ENCODE measurements around the gene MROH7. TPM values are rescaled to one million over a fixed set of nuclear protein-coding genes. Genes with fewer than 3 reads are reported as not detected.

The MROH7 gene
- total RNA-seq, 1 experiment from 2014 or later, result 0.13 TPM

GRCh38 chr1:54593571-54594160 is 47.9 kb upstream of the MROH7 start (continued):
- TF ChIP-seq ZNF219 (CRISPR knock-in tag; IDR thresholded peaks at IDR 0.05; ENCODE audit: borderline replicate concordance) (no peak), FOXP4 (CRISPR knock-in tag; IDR thresholded peaks at IDR 0.05) (no peak), TEAD4 (CRISPR knock-in tag; IDR thresholded peaks at IDR 0.05) (no peak), SMAD4 (CRISPR knock-in tag; IDR thresholded peaks at IDR 0.05) (no peak), RORB (CRISPR knock-in tag; IDR thresholded peaks at IDR 0.05) (no peak), FOXP1 (CRISPR knock-in tag; IDR thresholded peaks at IDR 0.05; ENCODE audit: borderline replicate concordance) (no peak), STAT6 (CRISPR knock-in tag; conservative IDR thresholded peaks at IDR 0.05; ENCODE audit: low read depth) (no peak), ZNF281 (CRISPR knock-in tag; IDR thresholded peaks at IDR 0.05) (no peak)

GRCh38 chr1:54594463-54594862 is 47.1 kb upstream of the MROH7 start:
- ATAC-seq (no peak), DNase-seq (ENCODE audit: low spot score) (no peak)
- no peak overlapping the region for H3K4me3 Mint-ChIP-seq
- no peaks in the 10 kb centered on the region for H3K9me3 Mint-ChIP-seq
- no peak overlapping the region; the same call in 1 of the 2 replicates for H3K27ac Mint-ChIP-seq
- POLR2A ChIA-PET, result no interaction called here
- no peaks in the 10 kb centered on the region for H3K27me3 Mint-ChIP-seq (ENCODE audit: low read depth)
- CTCF ChIA-PET, result interaction anchor here (1.1 kb wide), 1 partner anchor 30 kb away, joined by 3 read pairs; no protein-coding TSS in a partner anchor
- no peaks in the 10 kb centered on the region for H3K36me3 Mint-ChIP-seq
- no peak for TF ChIP-seq ZNF532 (CRISPR knock-in tag; IDR thresholded peaks at IDR 0.05; ENCODE audit: borderline replicate concordance)
- no peak for TF ChIP-seq FOXP1 (CRISPR knock-in tag; IDR thresholded peaks at IDR 0.05; ENCODE audit: borderline replicate concordance)
- TF ChIP-seq, protein P1, sequence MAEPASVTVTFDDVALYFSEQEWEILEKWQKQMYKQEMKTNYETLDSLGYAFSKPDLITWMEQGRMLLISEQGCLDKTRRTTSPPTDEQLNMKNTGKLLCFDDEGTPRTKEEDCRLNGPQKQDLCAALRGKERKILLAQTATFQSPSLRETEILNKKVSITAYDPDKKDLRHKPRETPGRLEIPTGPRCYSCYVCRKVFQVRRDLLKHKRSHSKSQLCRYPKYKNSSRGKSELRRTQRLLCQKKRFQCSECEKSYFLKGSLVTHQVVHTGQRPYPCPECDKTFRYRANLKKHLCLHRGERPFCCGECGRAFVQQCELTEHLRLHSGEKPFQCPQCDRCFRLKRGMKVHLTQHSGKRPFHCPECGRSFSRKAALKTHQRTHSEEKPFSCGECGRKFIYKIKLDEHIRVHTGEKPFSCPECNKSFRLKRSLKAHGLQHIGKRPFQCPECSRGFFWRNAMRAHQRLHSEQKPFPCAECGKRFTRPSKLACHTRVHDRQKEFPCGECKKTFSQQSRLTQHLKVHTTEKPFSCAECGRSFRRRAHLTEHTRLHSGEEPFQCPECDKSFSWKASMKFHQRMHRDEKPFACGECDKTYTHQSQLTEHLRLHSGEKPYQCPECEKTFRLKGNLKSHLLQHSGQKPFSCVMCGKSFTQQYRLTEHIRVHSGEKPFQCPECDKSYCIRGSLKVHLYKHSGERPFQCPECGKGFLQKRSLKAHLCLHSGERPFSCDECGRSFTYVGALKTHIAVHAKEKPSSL (CRISPR knock-in tag; conservative IDR thresholded peaks at IDR 0.05), result no peak
- TF ChIP-seq, protein P2, sequence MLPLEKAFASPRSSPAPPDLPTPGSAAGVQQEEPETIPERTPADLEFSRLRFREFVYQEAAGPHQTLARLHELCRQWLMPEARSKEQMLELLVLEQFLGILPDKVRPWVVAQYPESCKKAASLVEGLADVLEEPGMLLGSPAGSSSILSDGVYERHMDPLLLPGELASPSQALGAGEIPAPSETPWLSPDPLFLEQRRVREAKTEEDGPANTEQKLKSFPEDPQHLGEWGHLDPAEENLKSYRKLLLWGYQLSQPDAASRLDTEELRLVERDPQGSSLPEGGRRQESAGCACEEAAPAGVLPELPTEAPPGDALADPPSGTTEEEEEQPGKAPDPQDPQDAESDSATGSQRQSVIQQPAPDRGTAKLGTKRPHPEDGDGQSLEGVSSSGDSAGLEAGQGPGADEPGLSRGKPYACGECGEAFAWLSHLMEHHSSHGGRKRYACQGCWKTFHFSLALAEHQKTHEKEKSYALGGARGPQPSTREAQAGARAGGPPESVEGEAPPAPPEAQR (CRISPR knock-in tag; IDR thresholded peaks at IDR 0.05), result no peak
- TF ChIP-seq AR (CRISPR knock-in tag; IDR thresholded peaks at IDR 0.05), result no peak
- TF ChIP-seq JAZF1 (CRISPR knock-in tag; IDR thresholded peaks at IDR 0.05), result no peak
- TF ChIP-seq ZNF219 (CRISPR knock-in tag; IDR thresholded peaks at IDR 0.05; ENCODE audit: borderline replicate concordance), result no peak
- no peak for TF ChIP-seq ZNF317 (CRISPR knock-in tag; IDR thresholded peaks at IDR 0.05; ENCODE audit: borderline replicate concordance, low read depth)
- H3K4me1 Mint-ChIP-seq, result peaks cover 17% of the 10 kb centered on the region

Data from WTC11 (cell line).